GM10248 (cell line): Measurements from ENCODE around the gene PVALEF.

Experiments used
- CTCF ChIA-PET: fragments of 300-600 bp; sonication (Branson Sonifier 250); formaldehyde crosslinking; extraction: SDS; loops from one replicate; lab custom pipeline; 2021; ENCODE audit warnings: antibody characterized with exemption; lab: Yijun Ruan, JAX
- POLR2A ChIA-PET: fragments of 350-650 bp; sonication (Branson Sonifier 250); formaldehyde crosslinking; extraction: SDS; loops from one replicate; lab custom pipeline; 2020; ENCODE audit warnings: antibody characterized with exemption; lab: Yijun Ruan, JAX
- DNase-seq: peaks from one replicate; pipeline ENCODE4 v3.0.0; 2012; ENCODE audit errors: extremely low spot score
- TF ChIP-seq, protein P1 (sequence below): IDR thresholded peaks from 2 replicates; pipeline ENCODE4 v1.5.1; 2012; ENCODE audit warnings: mild to moderate bottlenecking, low read depth; ENCODE audit errors: extremely low read depth, missing control alignments, control extremely low read depth

Gene PVALEF

DNA sequence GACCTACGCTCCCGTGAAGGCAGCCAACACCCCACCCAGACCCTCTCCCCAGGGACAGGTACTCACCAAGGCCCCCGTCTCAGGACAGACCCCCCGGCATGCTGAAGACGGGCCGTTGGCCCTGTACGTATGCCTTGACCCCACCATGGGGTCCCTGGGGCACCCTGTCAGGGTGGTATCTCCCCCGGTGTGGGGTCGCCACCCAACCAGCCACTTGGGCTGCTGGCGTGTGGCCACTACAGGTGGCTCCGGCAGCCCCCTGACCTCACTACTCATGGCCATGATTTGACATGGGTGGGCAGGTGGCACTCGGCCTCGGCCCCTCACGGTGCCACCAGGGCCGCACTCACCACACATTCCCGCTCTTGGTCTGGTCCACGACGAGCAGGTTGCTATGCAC lies 40.9 kb upstream of the PVALEF start:
- ChIA-PET POLR2A (no interaction called here), CTCF (no interaction called here)
- TF ChIP-seq, protein P1, sequence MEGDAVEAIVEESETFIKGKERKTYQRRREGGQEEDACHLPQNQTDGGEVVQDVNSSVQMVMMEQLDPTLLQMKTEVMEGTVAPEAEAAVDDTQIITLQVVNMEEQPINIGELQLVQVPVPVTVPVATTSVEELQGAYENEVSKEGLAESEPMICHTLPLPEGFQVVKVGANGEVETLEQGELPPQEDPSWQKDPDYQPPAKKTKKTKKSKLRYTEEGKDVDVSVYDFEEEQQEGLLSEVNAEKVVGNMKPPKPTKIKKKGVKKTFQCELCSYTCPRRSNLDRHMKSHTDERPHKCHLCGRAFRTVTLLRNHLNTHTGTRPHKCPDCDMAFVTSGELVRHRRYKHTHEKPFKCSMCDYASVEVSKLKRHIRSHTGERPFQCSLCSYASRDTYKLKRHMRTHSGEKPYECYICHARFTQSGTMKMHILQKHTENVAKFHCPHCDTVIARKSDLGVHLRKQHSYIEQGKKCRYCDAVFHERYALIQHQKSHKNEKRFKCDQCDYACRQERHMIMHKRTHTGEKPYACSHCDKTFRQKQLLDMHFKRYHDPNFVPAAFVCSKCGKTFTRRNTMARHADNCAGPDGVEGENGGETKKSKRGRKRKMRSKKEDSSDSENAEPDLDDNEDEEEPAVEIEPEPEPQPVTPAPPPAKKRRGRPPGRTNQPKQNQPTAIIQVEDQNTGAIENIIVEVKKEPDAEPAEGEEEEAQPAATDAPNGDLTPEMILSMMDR = no peak
- no peak for DNase-seq

DNA sequence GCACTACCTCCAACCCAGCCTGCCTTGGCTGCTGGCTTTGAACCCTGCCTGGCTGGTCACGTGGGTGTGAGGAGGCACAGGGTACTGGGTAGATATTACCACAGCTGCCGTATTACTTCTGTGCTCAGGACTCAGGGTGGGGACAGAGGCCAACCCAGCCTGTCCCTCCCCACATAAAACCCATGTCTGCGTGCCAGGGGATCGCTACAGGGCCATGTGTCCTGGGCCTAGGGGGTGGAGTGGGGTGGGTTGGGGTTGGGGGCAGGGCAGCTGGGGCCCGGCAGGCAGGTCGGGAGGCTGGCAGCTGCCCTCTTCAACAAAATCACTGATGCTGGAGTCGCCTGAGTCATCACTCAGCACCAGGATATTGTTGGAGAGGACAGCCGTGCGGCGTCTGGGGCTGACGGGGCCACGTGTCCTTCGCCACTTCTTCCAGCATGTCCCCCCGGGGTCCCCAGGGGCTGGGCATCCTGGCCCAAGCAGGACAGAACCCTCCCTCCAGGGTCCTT lies 39.7 kb upstream of the PVALEF start:
- POLR2A ChIA-PET = no interaction called here

DNA sequence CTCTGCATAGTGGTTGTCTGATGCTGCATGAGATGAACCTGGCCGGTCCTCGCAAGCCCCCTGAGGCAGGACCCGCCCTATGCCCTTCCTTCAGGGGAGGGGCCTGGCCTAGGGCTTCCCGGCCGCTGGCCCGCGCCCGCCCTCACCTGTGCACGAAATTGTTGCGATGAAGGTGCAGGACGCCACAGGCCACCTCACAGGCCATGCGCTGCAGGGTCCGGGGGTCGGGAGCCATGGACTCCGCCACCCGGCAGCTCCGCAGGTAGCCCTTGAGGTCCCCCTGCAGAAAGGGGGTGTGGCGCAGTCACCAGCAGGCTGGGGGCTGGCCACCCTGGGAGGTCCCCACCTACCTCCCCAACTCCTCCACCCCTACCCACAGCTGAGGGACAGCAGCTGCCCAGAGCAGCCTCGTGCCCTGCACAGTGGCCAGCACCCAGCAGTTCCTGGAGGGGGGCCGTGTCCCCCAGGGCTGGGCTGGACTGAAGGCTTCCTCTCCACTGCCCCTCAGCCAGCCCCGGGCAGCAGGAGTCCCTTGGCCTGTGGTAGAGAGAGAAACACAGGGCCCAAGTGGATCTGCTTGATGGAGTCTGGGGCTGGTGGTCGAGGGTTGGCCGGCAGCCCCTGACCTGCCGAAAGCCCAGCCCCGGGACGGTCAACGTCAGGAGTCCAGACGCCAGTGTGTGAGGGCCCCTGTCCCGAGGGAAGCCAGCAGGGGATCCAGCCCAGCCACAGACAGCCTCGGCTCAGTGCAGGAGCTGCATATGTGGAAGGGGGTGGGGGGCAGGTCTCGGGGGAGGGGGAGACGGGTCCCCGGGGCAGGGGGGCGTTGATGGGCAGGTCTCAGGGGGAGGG lies 38.8 kb upstream of the PVALEF start:
- ChIA-PET POLR2A (interaction anchor here (0.6 kb wide), 1 partner anchor 41 kb away, joined by 4 read pairs; no protein-coding TSS in a partner anchor), CTCF (no interaction called here)
- DNase-seq = no peak
- TF ChIP-seq, protein P1 = no peak

More for the DNA sequence above, 39.7 kb upstream of the PVALEF start:
- CTCF ChIA-PET = interaction anchor here (1.0 kb wide), 2 partner anchors 8 to 22 kb away, joined by 3 read pairs; no protein-coding TSS in a partner anchor
- no peak for DNase-seq
- TF ChIP-seq, protein P1 = no peak

DNA sequence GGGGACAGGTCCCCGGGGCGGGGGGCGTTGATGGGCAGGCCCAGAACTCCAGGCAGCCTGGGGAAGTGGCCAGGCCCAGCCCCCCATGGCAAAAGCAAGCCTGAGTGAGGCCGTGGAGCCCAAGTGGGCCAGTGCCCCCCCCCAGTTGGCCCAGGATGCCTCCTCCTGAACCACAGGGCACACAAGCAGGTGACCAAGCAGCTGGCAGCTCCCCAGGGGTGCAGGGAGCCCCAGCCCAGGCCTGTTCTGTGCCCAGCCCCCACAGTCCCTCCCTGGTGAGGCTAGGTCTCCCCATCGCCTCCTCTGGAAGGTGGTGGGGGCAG lies 38.2 kb upstream of the PVALEF start:
- no peak for DNase-seq
- POLR2A ChIA-PET = interaction anchor here (0.6 kb wide), 1 partner anchor 41 kb away, joined by 4 read pairs; no protein-coding TSS in a partner anchor
- CTCF ChIA-PET = no interaction called here
- TF ChIP-seq, protein P1 = no peak

DNA sequence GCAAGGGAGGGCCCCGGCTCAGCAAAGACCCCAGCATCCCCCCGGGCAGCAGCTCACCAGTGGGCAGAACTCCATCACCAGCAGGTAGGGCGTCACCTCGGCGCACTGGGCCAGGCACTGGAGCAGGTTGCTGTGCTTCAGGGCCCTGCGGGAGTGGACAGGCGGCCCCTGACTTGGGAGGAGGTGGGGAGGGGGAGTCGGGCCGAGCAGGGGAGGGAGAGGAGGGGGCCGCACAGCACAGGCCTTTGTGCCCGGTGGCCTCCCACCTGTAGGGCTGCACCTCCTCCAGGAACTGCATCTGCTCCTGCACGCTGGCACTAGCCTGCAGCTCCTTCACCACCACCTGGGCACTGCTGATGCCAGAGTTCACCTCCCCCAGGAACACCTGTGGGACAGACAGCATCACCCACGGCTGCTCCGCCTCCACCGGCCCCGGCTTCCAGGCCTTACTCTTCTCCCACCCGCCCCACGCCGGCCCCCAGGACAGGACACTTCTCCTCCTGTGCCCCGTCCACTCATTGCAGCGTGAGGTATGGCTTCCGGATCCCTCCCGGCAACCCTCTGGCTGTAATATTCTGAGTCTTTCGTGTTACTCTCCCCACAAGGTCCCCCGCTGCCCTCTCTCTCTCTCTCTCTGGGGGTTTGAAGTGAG lies 37.7 kb upstream of the PVALEF start:
- no peak for DNase-seq
- POLR2A ChIA-PET = no interaction called here
- TF ChIP-seq, protein P1 = no peak
- CTCF ChIA-PET = no interaction called here

- ChIA-PET CTCF (no interaction called here), POLR2A (no interaction called here)
- no peak for DNase-seq
- TF ChIP-seq, protein P1 = no peak
Measured at GRCh38 chr17:81128338-81128737, 37.0 kb upstream of the PVALEF start.
